HG02970 (cell line): ENCODE results near the gene PHF19.

Experiments
- ATAC-seq: cut with Tn5 transposase; IDR thresholded peaks from one replicate; pipeline ENCODE4 v1.9.1; 2021; ENCODE audit warnings: mild to moderate bottlenecking, moderate library complexity, moderate number of reproducible peaks; ENCODE audit not compliant: unreplicated experiment, low FRiP score

PHF19 gene

GRCh38 chr9:120875195-120875565 lies 1.8 kb downstream of the PHF19 start:
- no peak for ATAC-seq

- no peak for ATAC-seq
These were observed 2.5 kb downstream of the PHF19 start for GRCh38 chr9:120874226-120875194.

GRCh38 chr9:120873512-120873911 lies 3.5 kb downstream of the PHF19 start:
- no peak for ATAC-seq

GRCh38 chr9:120872791-120873502 lies 4.0 kb downstream of the PHF19 start:
- no peak for ATAC-seq

- ATAC-seq = no peak
These were observed 6.8 kb downstream of the PHF19 start for GRCh38 chr9:120870206-120870605.

DNA sequence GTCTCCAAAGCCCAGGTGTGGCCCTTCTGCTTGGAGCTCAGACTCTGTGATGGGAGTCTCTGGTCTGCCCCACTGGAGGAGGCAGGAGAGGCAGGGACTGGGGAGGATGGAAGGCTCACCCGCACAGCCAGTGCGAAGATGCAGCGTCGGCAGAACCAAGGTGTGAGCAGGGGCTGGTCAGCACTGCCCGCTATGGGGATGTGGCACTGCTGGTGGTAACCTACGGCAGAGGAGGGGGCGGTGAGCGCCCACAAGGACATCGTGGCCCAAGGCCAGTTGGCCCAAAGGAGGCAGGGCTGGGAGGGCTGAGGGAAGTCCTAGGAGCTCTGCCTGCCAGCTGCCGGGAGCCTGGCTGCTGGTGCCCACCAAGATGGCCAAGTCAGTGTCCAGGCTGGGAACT lies 7.3 kb downstream of the PHF19 start:
- no peak for ATAC-seq

GRCh38 chr9:120869360-120869687 lies 7.7 kb downstream of the PHF19 start:
- no peak for ATAC-seq

- peak; percentile 86 for ATAC-seq
These were observed 8.2 kb downstream of the PHF19 start for GRCh38 chr9:120868676-120869359.

GRCh38 chr9:120868339-120868675 lies 8.7 kb downstream of the PHF19 start:
- no peak for ATAC-seq

GRCh38 chr9:120867676-120868338 lies 9.2 kb downstream of the PHF19 start:
- ATAC-seq = no peak

- ATAC-seq = no peak
These were observed 10.3 kb downstream of the PHF19 start for GRCh38 chr9:120866651-120867050.

GRCh38 chr9:120865809-120866208 lies 11.2 kb downstream of the PHF19 start:
- ATAC-seq = no peak

- ATAC-seq = no peak
These were observed 11.8 kb downstream of the PHF19 start for GRCh38 chr9:120865176-120865575.

- no peak for ATAC-seq
These were observed 12.3 kb downstream of the PHF19 start for GRCh38 chr9:120864719-120865118.

DNA sequence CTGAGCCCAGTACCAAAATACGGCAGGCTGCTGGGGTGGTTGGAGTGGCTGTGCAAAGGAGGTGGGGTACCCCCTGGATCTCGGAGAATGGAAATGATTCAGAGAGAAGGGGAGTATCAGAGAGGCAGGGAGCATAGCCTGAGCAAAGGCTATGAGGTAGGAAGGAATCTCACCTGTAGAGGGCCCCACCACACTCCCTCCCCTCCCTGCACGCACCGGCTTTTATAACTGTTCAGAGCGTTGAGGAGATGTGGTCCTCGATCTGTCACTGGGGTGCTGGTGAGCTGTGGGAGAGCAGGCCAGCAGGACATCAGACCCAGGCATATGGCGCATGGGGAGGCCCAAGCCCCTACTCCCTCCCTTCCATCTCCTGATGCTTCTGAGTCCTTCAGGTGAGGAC lies 13.2 kb downstream of the PHF19 start:
- no peak for ATAC-seq

GRCh38 chr9:120862452-120862851 lies 14.5 kb downstream of the PHF19 start:
- ATAC-seq = no peak

DNA sequence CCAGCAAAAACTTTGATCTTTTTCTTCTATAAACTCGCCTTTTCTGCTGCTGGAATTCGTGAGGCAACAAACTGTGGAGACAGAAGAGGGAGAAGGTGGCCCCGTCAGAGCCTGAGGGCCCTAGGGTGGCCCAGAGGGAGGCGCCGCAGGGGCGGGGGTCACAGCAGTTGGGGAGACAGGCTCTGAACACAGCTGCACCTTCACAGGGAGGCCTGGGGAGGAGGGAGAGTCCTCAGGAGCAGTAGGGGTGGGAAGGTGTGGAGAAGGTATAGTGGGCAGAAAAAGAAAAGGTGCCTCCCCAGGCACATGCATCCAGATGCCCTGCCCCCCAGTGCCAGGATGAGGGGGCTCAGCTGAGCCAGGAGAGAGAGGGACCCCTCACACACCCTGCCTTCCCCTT lies 15.1 kb downstream of the PHF19 start:
- no peak for ATAC-seq

- no peak for ATAC-seq
These were observed 16.9 kb downstream of the PHF19 start for GRCh38 chr9:120860083-120860482.

- ATAC-seq = no peak
These were observed 17.6 kb downstream of the PHF19 start for GRCh38 chr9:120859361-120859760.

- ATAC-seq = no peak
These were observed 19.1 kb downstream of the PHF19 start for GRCh38 chr9:120857902-120858301.

- ATAC-seq = no peak
These were observed 19.5 kb downstream of the PHF19 start for GRCh38 chr9:120857481-120857880.
